RCC 7860 (cell line): ENCODE measurements around the gene ENPP3.

Source experiments
- DNase-seq: peaks from one replicate; pipeline ENCODE4 v3.0.0-alpha.2; 2015; ENCODE audit warnings: low spot score
- FAIRE-seq: peaks from 2 replicates; lab custom pipeline; 2012; peaks lifted over from hg19 to GRCh38; lab: Jason Lieb, UNC

ENPP3 gene

DNA sequence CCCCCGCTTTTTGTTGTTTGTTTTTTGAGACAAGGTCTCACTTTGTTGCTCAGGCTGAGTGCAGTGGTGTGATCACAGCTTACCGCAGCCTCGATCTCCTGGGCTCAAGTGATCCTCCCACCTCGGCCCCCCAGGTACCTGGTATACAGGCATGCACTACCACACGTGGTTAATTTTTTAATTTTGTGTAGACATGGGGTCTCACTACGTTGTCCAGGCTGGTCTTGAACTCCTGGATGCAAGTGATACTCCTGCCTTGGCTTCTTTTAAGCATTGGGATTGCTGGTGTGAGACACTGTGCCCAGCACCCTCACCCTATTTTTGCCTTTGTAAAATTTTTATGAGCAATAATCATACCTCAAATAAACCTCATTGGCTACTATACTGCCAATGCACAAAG is 5.5 kb downstream of the ENPP3 start:
- FAIRE-seq, result no peak

DNA sequence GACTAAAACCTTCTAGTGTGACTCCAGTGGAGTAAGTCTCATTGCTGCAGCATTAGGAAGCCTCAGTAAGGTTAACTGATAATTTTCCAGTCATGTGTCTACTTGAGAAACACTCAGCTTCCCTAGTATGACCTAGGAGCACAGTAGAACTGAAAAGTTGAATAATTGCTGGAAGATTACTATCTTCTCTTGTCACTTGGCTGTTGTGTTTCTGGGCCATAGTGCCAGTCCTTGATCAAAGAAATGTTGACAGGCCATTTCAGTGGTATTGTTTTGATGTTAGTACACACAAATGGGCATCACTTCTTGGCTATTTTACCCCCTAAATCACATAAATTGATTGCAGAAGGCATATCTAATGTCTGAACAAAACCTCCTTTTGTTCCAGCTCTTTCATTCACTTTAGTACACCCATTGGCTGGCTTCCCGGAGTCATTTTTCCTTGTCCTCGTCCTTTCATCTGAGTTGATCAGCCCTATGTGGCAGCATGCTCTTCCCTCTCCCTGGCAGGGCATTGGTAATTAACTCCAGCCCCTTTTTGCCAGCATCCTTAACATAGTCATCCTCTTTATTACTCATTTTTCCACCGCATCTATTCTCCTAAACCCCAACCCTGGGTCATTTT is 6.0 kb downstream of the ENPP3 start:
- DNase-seq, result no peak
- FAIRE-seq, result no peak

More for the DNA sequence above, 5.5 kb downstream of the ENPP3 start:
- DNase-seq, result no peak

DNA sequence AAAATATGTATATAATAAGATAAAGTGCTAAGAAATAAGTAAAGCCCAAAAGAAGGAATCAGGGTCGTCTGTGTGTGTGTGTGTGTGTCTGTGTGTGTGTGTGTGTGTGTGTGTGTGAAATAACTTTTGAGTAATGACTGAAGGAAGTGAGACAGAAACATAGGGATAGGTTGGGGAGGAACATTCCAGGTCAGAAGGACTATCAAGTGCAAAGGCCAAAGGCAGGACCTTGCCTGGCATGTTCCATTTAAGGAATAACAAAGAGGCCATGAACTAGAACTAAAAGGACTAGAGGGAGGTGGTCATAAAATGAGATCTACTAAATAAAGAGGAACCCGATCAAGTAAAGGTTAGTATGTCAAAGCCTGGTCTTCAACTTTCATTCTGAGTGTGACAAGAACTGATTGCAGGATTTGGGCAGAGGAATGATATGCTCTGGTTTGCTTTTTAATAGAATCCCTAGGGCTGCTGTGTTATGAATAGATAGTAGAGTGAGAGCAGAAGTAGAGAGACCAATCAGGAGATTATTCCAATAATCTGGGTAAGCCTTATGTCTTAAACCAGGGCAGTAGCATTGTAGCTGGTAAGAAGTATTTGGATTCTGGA is 6.9 kb downstream of the ENPP3 start:
- DNase-seq (no peak), FAIRE-seq (no peak)

GRCh38 chr6:131644921-131645320 is 7.8 kb downstream of the ENPP3 start:
- DNase-seq, result no peak
- FAIRE-seq, result no peak

DNA sequence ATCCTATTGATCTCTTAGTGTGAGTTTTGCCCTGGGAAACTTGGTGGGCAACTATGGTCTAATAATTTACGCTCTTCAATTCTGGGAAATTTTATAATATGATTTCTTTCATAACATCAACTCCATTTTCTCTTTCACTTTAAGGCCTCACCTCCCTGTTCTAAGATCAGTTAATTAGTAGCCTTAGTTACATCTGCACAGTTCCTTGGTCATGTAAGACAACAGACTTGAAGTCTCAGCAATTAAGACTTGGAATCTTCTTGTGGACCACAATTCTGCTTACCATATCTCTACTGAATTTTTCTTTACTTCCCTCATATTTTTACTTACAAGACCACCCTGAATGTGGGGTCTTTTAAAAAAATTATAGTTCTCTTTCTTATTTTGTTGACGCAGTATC is 8.7 kb downstream of the ENPP3 start:
- DNase-seq (no peak), FAIRE-seq (no peak)

DNA sequence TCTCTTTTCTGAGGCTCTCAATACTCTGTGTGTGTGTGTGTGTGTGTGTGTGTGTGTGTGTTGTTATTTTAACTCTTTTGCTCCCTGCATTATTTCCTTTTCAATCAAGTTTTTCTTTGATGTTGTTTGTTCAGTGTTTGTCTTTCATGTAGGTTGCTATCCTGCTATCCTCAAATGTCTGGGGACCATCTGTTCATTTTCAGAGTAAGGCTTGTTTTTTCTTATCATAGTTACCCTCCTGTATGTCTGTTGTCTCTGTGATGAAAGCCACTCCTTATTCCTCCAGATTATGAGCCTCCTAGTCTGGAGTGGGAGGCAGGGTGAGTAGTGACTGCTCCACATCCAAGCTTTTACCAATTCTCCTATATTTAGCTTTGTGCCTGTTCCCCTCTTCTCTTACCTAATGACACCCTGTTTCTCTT is 9.2 kb downstream of the ENPP3 start:
- DNase-seq (no peak), FAIRE-seq (no peak)

- no peak for FAIRE-seq
- no peak for DNase-seq
Measured at GRCh38 chr6:131651782-131652181, 14.7 kb downstream of the ENPP3 start.

DNA sequence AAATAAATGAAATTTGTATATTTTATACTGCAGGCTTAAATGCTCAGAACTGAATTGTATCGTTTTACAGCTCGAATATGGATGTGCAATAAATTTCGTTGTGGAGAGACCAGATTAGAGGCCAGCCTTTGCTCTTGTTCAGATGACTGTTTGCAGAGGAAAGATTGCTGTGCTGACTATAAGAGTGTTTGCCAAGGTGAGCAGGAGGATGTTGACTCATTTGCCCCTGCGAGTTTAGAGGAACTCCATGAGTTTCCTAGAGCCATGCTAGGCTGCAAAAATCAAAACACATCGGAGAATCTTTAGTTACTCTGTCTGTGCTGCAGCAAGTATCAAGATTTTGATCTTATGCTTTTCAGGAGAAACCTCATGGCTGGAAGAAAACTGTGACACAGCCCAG is 15.4 kb downstream of the ENPP3 start:
- FAIRE-seq, result no peak
- DNase-seq, result no peak

DNA sequence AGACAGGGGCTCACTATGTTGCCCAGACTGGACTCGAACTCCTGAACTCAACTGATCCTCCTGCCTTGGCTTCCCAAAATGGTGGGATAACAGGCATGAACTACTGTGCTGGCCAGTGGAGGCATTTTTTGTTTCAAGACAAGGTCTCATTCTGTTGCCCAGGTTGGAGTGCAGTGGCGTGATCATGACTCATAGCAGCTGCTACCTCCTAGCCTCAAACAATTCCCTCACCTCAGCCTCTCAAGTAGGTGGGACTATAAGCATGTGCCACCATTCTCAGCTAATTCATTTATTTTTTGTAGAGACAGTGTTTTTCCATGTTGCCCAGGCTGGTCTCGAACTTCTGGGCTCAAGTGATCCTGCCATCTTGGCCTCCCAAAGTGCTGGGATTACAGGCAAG is 17.2 kb downstream of the ENPP3 start:
- DNase-seq (no peak), FAIRE-seq (no peak)

GRCh38 chr6:131655387-131655786 is 18.3 kb downstream of the ENPP3 start:
- DNase-seq, result no peak

GRCh38 chr6:131655951-131656350 is 18.8 kb downstream of the ENPP3 start:
- no peak for DNase-seq
- no peak for FAIRE-seq

More at GRCh38 chr6:131655387-131655786, 18.3 kb downstream of the ENPP3 start:
- FAIRE-seq, result no peak

DNA sequence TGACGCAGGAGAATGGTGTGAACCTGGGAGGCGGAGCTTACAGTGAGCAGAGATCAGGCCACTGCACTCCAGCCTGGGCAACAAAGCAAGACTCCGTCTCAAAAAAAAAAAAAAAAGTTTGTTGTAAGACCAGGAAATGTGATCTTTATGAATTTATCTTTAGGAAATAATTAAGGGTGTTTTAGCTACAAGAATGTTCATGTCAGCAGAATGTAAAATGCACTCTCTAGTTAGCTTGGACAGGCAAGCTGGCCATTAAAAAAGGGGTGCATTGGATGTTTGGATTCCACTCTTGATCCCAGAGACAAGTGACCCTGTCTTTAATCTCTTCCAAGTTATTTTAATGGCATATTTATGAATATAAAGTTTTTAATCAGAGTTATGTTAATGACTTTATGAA is 19.6 kb downstream of the ENPP3 start:
- no peak for FAIRE-seq

DNA sequence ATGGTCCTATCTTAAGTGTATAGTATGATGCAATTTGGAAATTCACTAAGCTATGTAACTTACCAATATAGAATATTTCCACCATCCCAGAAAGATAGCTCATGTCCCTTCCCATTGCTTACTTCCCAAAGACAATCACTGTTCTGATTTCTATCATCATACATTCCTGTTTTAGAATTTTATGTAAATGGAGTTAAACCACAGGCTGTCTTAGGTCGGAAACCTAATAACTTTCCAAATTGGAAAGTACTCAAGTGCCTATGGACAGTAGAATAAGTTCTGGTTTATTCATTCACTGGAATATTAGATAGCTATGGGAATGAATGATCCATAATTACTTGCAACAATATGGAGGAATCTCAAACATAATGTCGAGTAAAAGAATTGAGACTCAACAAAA is 20.1 kb downstream of the ENPP3 start:
- DNase-seq, result no peak
- FAIRE-seq, result no peak

More for the DNA sequence above, 19.6 kb downstream of the ENPP3 start:
- DNase-seq, result no peak

DNA sequence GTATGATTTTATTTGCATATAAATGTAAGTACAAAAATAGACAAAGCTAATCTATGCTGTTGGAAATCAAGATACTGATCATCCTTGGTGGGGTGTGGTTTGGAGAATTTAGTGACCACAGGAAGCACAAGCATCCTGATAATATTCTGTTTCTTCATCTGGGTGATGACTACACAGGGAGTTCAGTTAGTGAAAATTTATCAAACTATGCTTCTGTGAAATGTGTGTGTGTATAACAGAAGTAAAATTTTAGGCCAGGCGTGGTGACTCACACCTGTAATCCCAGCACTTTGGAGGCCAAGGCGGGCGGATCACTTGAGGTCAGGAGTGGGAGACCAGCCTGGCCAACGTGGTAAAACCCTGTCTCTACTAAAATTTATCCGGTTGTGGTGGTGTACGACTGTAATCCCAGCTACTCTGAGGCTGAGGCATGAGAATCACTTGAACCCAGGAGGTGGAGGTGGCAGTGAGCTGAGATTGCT is 20.6 kb downstream of the ENPP3 start:
- FAIRE-seq (no peak), DNase-seq (peak; percentile 11)

DNA sequence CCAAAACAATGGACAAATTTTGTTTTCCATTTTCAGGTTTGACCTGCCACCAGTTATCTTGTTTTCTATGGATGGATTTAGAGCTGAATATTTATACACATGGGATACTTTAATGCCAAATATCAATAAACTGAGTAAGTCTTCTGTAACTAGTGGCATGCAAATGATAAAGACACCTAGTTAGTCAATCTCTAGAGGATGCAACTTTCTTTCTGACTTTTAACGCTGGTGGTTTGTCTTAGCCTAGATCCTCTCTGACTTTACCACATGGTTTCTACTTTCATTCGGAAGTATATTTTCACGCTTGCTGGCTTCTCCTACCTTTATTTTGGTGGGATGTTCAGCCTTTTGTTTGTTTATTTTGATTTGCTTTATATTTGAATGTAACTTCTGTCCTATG is 21.2 kb downstream of the ENPP3 start:
- DNase-seq (no peak), FAIRE-seq (no peak)

DNA sequence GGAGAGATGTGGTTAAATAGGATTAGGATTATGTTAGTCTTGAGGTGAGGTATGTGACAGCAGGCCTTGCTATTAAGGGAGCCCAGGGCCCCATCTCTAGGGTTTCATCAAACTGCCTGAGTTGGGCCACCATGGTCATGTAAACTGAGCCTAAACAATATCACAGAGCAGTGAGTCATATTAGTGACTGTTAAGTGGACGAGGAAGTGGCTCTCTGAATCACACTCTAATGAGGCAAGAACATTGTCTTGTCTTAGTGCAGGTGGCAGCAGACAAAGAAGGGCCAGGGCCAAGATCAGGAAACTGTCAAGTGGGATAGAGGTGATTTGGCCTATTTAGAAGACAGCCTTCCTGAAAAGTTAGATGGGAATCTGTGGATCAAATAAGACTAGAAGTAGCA is 23.1 kb downstream of the ENPP3 start:
- FAIRE-seq (no peak), DNase-seq (peak; percentile 53)

DNA sequence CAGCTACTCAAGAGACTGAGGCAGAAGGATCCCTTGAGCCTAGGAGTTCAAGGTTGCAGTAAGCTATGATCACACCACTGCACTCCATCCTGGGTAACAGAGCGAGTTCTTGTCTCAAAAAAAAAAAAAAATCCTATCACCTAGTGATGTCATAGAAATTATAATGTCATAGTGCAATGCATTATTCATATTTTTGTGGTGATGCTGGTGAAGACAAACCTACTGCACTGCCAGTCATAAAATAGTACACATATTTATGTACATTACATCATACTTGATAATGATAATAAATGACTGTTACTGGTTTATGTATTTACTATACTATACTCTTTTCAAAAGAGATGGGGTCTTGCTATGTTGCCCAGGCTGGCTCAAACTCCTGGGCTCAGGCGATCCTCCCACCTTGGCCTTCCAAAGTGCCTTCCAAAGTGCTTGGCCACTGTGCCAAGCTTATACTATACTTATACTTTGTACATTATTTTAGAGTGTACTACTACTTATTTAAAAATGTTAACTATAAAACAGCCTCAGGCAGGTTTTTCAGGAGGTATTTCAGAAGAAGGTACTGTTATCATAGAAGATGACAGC is 26.6 kb downstream of the ENPP3 start:
- DNase-seq (no peak), FAIRE-seq (no peak)

GRCh38 chr6:131669891-131670290 is 32.8 kb downstream of the ENPP3 start:
- no peak for DNase-seq
- no peak for FAIRE-seq

DNA sequence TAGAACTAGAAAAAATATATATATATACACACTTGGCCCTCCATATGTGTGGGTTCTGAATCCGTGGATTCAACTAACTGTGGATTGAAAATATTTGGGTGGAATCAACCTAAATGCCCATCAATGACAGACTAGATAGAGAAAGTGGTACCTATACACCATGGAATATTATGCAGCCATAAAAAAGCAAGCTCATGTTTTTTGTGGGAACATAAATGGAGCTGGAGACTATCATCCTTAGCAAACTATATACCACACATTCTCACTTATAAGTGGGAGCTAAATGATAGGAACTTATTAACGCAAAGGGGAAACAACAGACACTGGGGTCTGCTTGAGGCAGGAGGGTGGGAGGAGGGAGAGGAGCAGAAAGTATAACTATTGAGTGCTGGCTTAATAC is 36.1 kb downstream of the ENPP3 start:
- DNase-seq, result no peak

GRCh38 chr6:131678442-131678841 is 41.3 kb downstream of the ENPP3 start:
- FAIRE-seq (no peak), DNase-seq (no peak)

More for the DNA sequence above, 36.1 kb downstream of the ENPP3 start:
- FAIRE-seq, result no peak

DNA sequence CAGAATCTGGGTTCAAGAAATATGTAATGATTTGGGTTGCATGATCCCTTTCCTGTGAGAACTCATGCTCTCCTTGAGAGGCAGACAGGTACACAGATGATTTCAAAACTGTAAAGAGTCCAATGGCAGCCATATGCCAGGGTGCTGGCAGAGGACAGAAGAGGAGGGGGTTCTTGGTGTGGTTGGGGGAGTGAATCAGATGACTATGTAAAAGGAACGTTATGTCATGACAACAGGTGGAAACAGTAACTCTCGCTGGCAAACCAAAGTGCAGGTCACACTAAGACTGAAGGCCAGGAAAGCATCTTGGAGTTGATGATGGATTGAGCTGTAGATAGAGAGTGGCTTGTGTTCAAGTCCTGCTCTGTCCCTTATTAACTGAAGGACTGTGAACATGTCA is 43.8 kb downstream of the ENPP3 start:
- no peak for DNase-seq
- FAIRE-seq, result no peak

GRCh38 chr6:131681585-131681984 is 44.5 kb downstream of the ENPP3 start:
- DNase-seq, result no peak
- FAIRE-seq, result no peak
